ENCODE data around the gene GEMIN7. TPM values are rescaled to one million over a fixed set of nuclear protein-coding genes. Genes with fewer than 3 reads are reported as not detected.
"Not testable (repeated sequence)": the region's sequence is repeated elsewhere in the genome, so short reads cannot be mapped to it uniquely, and the experiment has no call there.

GEMIN7 gene
- total RNA-seq, 1 donor, result 14.8 TPM

- Histone ChIP-seq H3K79me2 (ENCODE audit: insufficient read depth, low read length) (peaks cover 93% of the 10 kb centered on the region), H4K20me1 (ENCODE audit: insufficient read depth, low read length) (peaks cover 79% of the 10 kb centered on the region), H3K27me3 (ENCODE audit: insufficient read depth, low read length) (no peaks in the 10 kb centered on the region), H3K4me3 (ENCODE audit: insufficient read depth, low read length) (no peak overlapping the region), H3K4me1 (ENCODE audit: insufficient read depth, low read length) (peaks cover 8% of the 10 kb centered on the region), H2AFZ (ENCODE audit: low read length) (no peak overlapping the region), H3K9me3 (ENCODE audit: low read depth, low read length) (no peaks in the 10 kb centered on the region), H3K36me3 (ENCODE audit: insufficient read depth, low read length) (no peaks in the 10 kb centered on the region), H3K4me2 (ENCODE audit: insufficient read depth, low read length) (no peak overlapping the region), H3K27ac (ENCODE audit: low read depth, low read length) (no peak overlapping the region)
- no peak for DNase-seq (ENCODE audit: insufficient read length, low spot score, missing footprints)
- no peak for TF ChIP-seq CTCF (IDR thresholded peaks at IDR 0.05; ENCODE audit: extremely low read depth, low read depth, low read length)
These were observed 39.0 kb downstream of the GEMIN7 start for GRCh38 chr19:45118106-45118505.

GRCh38 chr19:45118591-45119355 lies 39.7 kb downstream of the GEMIN7 start:
- Histone ChIP-seq H3K79me2 (ENCODE audit: insufficient read depth, low read length) (peaks cover 93% of the 10 kb centered on the region), H4K20me1 (ENCODE audit: insufficient read depth, low read length) (peaks cover 79% of the 10 kb centered on the region)
- H3K9me3 ChIP-seq (ENCODE audit: low read depth, low read length); H3K27me3 ChIP-seq (ENCODE audit: insufficient read depth, low read length); H3K27ac ChIP-seq (ENCODE audit: low read depth, low read length); H3K4me2 ChIP-seq (ENCODE audit: insufficient read depth, low read length); H3K4me3 ChIP-seq (ENCODE audit: insufficient read depth, low read length); H3K36me3 ChIP-seq (ENCODE audit: insufficient read depth, low read length); H2AFZ ChIP-seq (ENCODE audit: low read length); DNase-seq (ENCODE audit: insufficient read length, low spot score, missing footprints); H3K4me1 ChIP-seq (ENCODE audit: insufficient read depth, low read length): not testable (repeated sequence)

GRCh38 chr19:45119582-45119981 lies 40.5 kb downstream of the GEMIN7 start:
- H3K4me1 ChIP-seq (ENCODE audit: insufficient read depth, low read length), result peaks cover 8% of the 10 kb centered on the region
- peaks cover 93% of the 10 kb centered on the region for H3K79me2 ChIP-seq (ENCODE audit: insufficient read depth, low read length)
- H3K4me3 ChIP-seq (ENCODE audit: insufficient read depth, low read length), result no peak overlapping the region
- H4K20me1 ChIP-seq (ENCODE audit: insufficient read depth, low read length), result peaks cover 82% of the 10 kb centered on the region
- no peak overlapping the region for H3K27ac ChIP-seq (ENCODE audit: low read depth, low read length)
- H3K9me3 ChIP-seq (ENCODE audit: low read depth, low read length), result no peaks in the 10 kb centered on the region
- H3K27me3 ChIP-seq (ENCODE audit: insufficient read depth, low read length), result no peaks in the 10 kb centered on the region
- no peak for TF ChIP-seq CTCF (IDR thresholded peaks at IDR 0.05; ENCODE audit: extremely low read depth, low read depth, low read length)
- DNase-seq (ENCODE audit: insufficient read length, low spot score, missing footprints), result peak; percentile 49
- no peak overlapping the region for H2AFZ ChIP-seq (ENCODE audit: low read length)
- H3K4me2 ChIP-seq (ENCODE audit: insufficient read depth, low read length), result no peak overlapping the region
- H3K36me3 ChIP-seq (ENCODE audit: insufficient read depth, low read length), result no peaks in the 10 kb centered on the region

GRCh38 chr19:45121827-45122345 lies 42.8 kb downstream of the GEMIN7 start:
- H3K4me3 ChIP-seq (ENCODE audit: insufficient read depth, low read length), result no peak overlapping the region
- peaks cover 79% of the 10 kb centered on the region for H4K20me1 ChIP-seq (ENCODE audit: insufficient read depth, low read length)
- H3K27ac ChIP-seq (ENCODE audit: low read depth, low read length), result no peak overlapping the region
- H3K9me3 ChIP-seq (ENCODE audit: low read depth, low read length), result no peaks in the 10 kb centered on the region
- peak; percentile 47 for DNase-seq (ENCODE audit: insufficient read length, low spot score, missing footprints)
- peaks cover 92% of the 10 kb centered on the region for H3K79me2 ChIP-seq (ENCODE audit: insufficient read depth, low read length)
- H3K36me3 ChIP-seq (ENCODE audit: insufficient read depth, low read length), result no peaks in the 10 kb centered on the region
- H3K4me1 ChIP-seq (ENCODE audit: insufficient read depth, low read length), result peaks cover 8% of the 10 kb centered on the region
- no peak overlapping the region for H3K4me2 ChIP-seq (ENCODE audit: insufficient read depth, low read length)
- no peaks in the 10 kb centered on the region for H3K27me3 ChIP-seq (ENCODE audit: insufficient read depth, low read length)
- TF ChIP-seq CTCF (IDR thresholded peaks at IDR 0.05; ENCODE audit: extremely low read depth, low read depth, low read length), result no peak
- H2AFZ ChIP-seq (ENCODE audit: low read length), result no peak overlapping the region

Data from osteoblast (primary cell).